Uterus (tissue), 4 donors: ENCODE measurements around the gene EDEM2. TPM values are rescaled to one million over a fixed set of nuclear protein-coding genes. Genes with fewer than 3 reads are reported as not detected.
"Not testable (repeated sequence)": the region's sequence is repeated elsewhere in the genome, so short reads cannot be mapped to it uniquely, and the experiment has no call there.

Experiments used
- DNase-seq, 2 donors: peaks; one replicate each; pipeline ENCODE4 v3.0.0-alpha.2; 2019 to 2020
- H3K27ac ChIP-seq, 2 donors: fragments of 200-600 bp; sonication (generic); 1 replicate in 1 of 2; 2 replicates in 1 of 2; pipeline ENCODE4 v1.5.1; 2016 to 2018
- H3K27me3 ChIP-seq, 2 donors: fragments of 200-600 bp; sonication (generic); one replicate each; pipeline ENCODE4 v1.5.1; 2018 to 2019; ENCODE audit warnings: control low read depth in 1 of 2
- H3K36me3 ChIP-seq, 2 donors: fragments of 200-600 bp; sonication (generic); one replicate each; pipeline ENCODE4 v1.5.1; 2019; ENCODE audit warnings: control low read depth in 1 of 2
- H3K4me1 ChIP-seq, 2 donors: fragments of 200-600 bp; sonication (generic); one replicate each; pipeline ENCODE4 v1.5.1; 2018 to 2019; ENCODE audit warnings: control low read depth in 1 of 2
- H3K4me3 ChIP-seq, 2 donors: fragments of 200-600 bp; sonication (generic); 1 replicate in 1 of 2; 2 replicates in 1 of 2; pipeline ENCODE4 v1.5.1; 2018 to 2019; ENCODE audit warnings: mild to moderate bottlenecking in 1 of 2
- H3K9me3 ChIP-seq, 2 donors: fragments of 200-600 bp; sonication (generic); one replicate each; pipeline ENCODE4 v1.5.1; 2019; ENCODE audit warnings: control low read depth in 1 of 2
- POLR2A ChIP-seq, 2 donors: fragments of 450-650 bp; IDR thresholded peaks; one replicate each; pipeline ENCODE4 v1.6.1; 2016; ENCODE audit warnings: antibody characterized with exemption in 2 of 2, mild to moderate bottlenecking in 1 of 2, moderate library complexity in 1 of 2
- intact Hi-C: fragments of 100-400 bp; cut with DNase I; formaldehyde crosslinking; loops from one replicate; pipeline ENCODE4 v1.15.1; 2023; ENCODE audit warnings: low total_unique reads
- total RNA-seq, 4 donors: library from RNA; depleted of rRNA in 3 of 4; stranded (reverse); fragments of >200 nt in 3 of 4; gene quantifications; one replicate each; pipeline versions ENCODE4 v1.1.0 to v1.2.4, GENCODE V29; 2014 to 2023
- TF ChIP-seq, protein P1 (sequence below), 4 experiments: fragments of 200-600 bp in 2 of 4; fragments of 450-650 bp in 2 of 4; sonication (generic) in 2 of 4; IDR thresholded peaks; one replicate each; pipeline ENCODE4 v1.5.1; 2016 to 2019; ENCODE audit warnings: antibody characterized with exemption in 4 of 4, mild to moderate bottlenecking in 2 of 4, moderate library complexity in 1 of 4
- donor health status: DM: yes; HTN: yes; CAD: no.

Gene EDEM2
- total RNA-seq, 4 donors from 2014 or later = 2.6 to 18.5 (median 13.3) TPM

DNA sequence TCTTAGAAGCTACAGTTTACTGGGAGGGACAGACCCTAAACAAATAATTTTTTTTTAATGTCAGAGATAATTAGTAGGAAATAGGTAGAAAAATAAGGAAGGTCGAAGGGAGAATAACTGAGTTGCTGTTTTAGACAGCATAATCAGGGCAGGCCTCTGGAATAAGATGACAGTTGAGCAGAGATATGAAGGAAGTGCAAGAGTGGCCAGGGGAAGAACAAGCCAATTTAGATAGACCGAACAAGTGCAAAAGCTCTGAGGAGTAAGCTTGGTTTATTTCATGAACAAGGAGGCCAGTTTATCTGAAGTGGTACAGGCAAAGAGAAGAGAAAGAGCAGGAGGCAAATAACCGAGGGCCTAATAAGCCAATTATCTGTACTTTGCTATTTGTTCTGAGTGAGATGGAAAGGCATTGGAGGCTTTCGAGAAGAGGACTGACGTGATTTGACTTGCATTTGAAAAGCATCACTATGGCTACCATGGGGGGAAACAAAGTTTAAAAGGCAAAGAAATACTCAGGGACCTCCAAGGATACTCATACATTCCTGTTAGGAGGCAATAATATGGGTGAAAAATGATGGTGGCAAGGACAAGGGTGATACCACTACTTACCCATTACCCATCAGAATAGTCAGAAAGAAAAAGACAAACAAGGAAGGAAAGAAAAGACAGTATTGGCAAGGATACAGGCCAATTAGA, 44.4 kb upstream of the EDEM2 start:
- no peaks in the 10 kb centered on the region for H3K36me3 ChIP-seq
- no peak for DNase-seq
- intact Hi-C loops = no loop called here
- H3K27ac ChIP-seq = no peak overlapping the region
- TF ChIP-seq, protein P1, sequence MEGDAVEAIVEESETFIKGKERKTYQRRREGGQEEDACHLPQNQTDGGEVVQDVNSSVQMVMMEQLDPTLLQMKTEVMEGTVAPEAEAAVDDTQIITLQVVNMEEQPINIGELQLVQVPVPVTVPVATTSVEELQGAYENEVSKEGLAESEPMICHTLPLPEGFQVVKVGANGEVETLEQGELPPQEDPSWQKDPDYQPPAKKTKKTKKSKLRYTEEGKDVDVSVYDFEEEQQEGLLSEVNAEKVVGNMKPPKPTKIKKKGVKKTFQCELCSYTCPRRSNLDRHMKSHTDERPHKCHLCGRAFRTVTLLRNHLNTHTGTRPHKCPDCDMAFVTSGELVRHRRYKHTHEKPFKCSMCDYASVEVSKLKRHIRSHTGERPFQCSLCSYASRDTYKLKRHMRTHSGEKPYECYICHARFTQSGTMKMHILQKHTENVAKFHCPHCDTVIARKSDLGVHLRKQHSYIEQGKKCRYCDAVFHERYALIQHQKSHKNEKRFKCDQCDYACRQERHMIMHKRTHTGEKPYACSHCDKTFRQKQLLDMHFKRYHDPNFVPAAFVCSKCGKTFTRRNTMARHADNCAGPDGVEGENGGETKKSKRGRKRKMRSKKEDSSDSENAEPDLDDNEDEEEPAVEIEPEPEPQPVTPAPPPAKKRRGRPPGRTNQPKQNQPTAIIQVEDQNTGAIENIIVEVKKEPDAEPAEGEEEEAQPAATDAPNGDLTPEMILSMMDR (IDR thresholded peaks at IDR 0.05) = no peak
- no peak for TF ChIP-seq POLR2A (IDR thresholded peaks at IDR 0.05)
- H3K9me3 ChIP-seq = no peaks in the 10 kb centered on the region
- no peaks in the 10 kb centered on the region for H3K4me1 ChIP-seq
- H3K27me3 ChIP-seq = no peaks in the 10 kb centered on the region
- no peak overlapping the region for H3K4me3 ChIP-seq

DNA sequence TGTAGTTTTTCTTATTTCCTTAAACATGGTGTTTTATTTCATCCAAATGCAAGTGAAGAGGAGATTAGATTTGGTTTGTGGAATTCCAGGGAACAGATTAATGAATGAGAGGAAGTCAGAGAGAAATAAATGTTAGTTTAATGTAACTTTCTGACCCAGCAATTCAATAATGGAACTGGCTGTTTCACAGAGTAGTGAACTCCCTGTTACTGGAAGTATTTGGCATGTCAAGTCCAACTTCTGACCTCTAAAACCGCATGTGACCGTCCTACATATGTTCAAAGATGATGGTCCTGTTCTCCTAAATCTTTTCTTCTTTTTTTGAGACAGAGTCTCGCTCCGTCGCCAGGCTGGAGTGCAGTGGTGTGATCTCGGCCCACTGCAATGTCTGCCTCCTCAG, 43.4 kb upstream of the EDEM2 start:
- DNase-seq = no peak
- no peak for TF ChIP-seq POLR2A (IDR thresholded peaks at IDR 0.05)
- TF ChIP-seq, protein P1 (IDR thresholded peaks at IDR 0.05) = no peak
- H3K4me1 ChIP-seq = no peaks in the 10 kb centered on the region

DNA sequence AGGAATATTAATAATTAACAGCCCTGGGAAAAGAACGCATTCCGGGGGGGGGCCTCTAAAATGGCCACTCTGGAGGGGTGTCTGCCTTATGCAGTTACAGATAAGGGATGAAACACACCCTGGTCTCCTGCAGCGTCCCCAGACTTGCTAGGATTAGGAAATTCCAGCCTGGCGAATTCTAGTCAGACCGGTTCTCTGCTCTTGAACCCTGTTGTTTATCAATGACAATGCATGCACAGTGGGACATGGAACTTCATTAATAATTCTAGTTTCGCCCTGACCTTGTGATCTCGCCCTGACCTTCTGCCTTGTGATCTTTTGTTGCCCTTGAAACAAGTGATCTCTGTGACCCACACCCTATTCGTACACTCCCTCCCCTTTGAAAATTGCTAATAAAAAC, 42.1 kb upstream of the EDEM2 start:
- H3K27me3 ChIP-seq, H3K9me3 ChIP-seq, H3K27ac ChIP-seq, intact Hi-C loops, DNase-seq, H3K4me3 ChIP-seq, H3K36me3 ChIP-seq, H3K4me1 ChIP-seq: not testable (repeated sequence)

More for the DNA sequence above, 43.4 kb upstream of the EDEM2 start:
- no peaks in the 10 kb centered on the region for H3K36me3 ChIP-seq
- no peak overlapping the region for H3K4me3 ChIP-seq
- H3K27ac ChIP-seq = no peak overlapping the region
- intact Hi-C loops = no loop called here
- H3K27me3 ChIP-seq = no peaks in the 10 kb centered on the region
- no peaks in the 10 kb centered on the region for H3K9me3 ChIP-seq

DNA sequence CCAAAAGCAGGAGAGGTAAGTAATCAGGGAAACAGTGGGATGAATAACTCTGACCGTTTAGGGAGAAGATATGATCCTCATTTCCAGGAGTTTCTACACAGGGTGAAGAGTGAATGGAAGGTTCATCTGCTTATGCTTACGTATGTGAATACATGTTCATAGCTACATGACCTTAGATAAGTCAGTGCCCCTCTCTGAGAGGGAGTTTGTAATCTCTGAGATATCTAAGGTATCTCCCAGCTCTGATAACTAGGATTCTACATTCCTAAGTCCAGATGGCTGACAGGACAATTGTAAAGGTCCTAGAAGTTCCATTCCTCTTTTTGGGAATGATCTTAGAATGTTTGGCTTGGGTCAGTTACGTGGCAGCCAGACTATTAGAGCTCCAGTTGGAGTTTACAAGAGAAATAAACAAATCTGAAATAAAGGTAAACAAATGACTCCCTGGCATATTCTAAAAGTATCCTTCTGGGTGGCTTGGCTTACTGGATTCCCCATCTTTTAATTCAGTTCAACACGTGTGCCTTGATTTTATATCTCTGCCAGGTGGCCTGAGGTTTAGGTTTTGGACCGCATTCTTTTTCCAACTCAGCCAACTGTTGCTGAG, 40.6 kb upstream of the EDEM2 start:
- Histone ChIP-seq H3K36me3 (no peaks in the 10 kb centered on the region), H3K9me3 (no peaks in the 10 kb centered on the region), H3K27ac (no peak overlapping the region), H3K4me1 (no peaks in the 10 kb centered on the region), H3K4me3 (no peak overlapping the region), H3K27me3 (no peaks in the 10 kb centered on the region)
- TF ChIP-seq POLR2A (IDR thresholded peaks at IDR 0.05) = no peak
- TF ChIP-seq, protein P1 (IDR thresholded peaks at IDR 0.05) = no peak
- no peak for DNase-seq
- intact Hi-C loops = no loop called here

DNA sequence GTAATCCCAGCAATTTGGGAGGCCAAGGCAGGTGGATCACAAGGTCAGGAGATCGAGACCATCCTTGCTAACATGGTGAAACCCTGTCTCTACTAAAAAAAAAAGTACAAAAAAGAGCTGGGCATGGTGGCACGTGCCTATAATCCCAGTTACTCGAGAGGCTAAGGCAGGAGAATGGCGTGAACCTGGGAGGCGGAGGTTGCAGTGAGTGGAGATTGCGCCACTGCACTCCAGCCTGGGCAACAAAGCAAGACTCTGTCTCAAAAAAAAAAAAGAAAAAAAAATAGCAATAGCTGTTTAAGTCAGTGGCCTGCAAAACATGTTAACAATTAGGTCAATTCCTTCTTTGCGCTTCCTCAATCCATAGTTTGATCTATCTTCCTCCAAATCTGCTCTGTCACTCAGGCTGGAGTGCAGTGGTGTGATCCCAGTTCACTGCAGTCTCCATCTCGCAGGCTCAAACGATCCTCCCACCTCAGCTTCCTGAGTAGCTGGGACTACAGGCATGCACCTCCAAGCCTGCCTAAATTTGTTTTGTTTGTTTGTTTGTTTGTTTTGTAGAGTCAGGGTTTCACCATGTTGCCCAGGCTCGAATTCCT, 39.7 kb upstream of the EDEM2 start:
- H3K36me3 ChIP-seq, H3K4me3 ChIP-seq, H3K27me3 ChIP-seq, H3K9me3 ChIP-seq, H3K27ac ChIP-seq, intact Hi-C loops, DNase-seq, H3K4me1 ChIP-seq: not testable (repeated sequence)

DNA sequence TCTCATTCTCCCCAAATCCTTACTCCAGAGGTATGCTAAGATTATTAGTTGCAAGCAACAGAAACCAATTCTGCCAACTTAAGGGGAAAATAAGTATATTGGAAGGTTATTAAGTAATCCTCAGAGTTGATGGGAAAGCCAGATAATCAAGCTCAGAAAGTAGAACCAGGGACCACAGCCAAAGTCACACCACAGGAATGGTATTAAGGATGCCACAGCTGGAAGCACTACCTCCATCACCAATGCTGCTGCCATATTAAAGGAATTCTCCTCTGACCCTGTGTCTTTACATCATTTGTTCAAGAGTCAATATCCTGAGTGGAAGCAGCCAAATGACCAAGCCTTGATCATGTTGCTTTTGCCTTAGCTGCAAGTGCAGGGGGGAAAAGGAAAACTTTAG, 34.6 kb upstream of the EDEM2 start:
- TF ChIP-seq, protein P1 (IDR thresholded peaks at IDR 0.05) = no peak
- no peak for TF ChIP-seq POLR2A (IDR thresholded peaks at IDR 0.05)

More for the DNA sequence above, 34.6 kb upstream of the EDEM2 start:
- H3K27me3 ChIP-seq = no peaks in the 10 kb centered on the region
- no peak overlapping the region for H3K4me3 ChIP-seq
- intact Hi-C loops = no loop called here
- DNase-seq = no peak
- H3K4me1 ChIP-seq = no peaks in the 10 kb centered on the region
- H3K9me3 ChIP-seq = no peaks in the 10 kb centered on the region
- H3K36me3 ChIP-seq = no peaks in the 10 kb centered on the region
- no peak overlapping the region for H3K27ac ChIP-seq
